ENCODE data around the gene SLC6A17.

SLC6A17 gene

GRCh38 chr1:110235181-110235833 lies 85.0 kb downstream of the SLC6A17 start:
- H3K9me3 Mint-ChIP-seq: no peaks in the 10 kb centered on the region
- H3K36me3 Mint-ChIP-seq (ENCODE audit: low read depth): no peaks in the 10 kb centered on the region
- peaks cover 19% of the 10 kb centered on the region for H3K4me1 Mint-ChIP-seq (ENCODE audit: low read depth)
- no peaks in the 10 kb centered on the region for H3K27me3 Mint-ChIP-seq
- no peak overlapping the region for H3K4me3 Mint-ChIP-seq
- H3K27ac Mint-ChIP-seq: no peak overlapping the region
- intact Hi-C loops (cut with micrococcal nuclease): no loop called here

- Mint-ChIP-seq H3K4me1 (ENCODE audit: low read depth) (peaks cover 19% of the 10 kb centered on the region), H3K4me3 (no peak overlapping the region), H3K36me3 (ENCODE audit: low read depth) (no peaks in the 10 kb centered on the region), H3K27ac (no peak overlapping the region), H3K9me3 (no peaks in the 10 kb centered on the region), H3K27me3 (peaks cover under 1% of the 10 kb centered on the region)
- intact Hi-C loops (cut with micrococcal nuclease): no loop called here
Measured at GRCh38 chr1:110235834-110236682, 85.8 kb downstream of the SLC6A17 start.

GRCh38 chr1:110237386-110238152 lies 87.3 kb downstream of the SLC6A17 start:
- Mint-ChIP-seq H3K27me3 (peaks cover 9% of the 10 kb centered on the region), H3K27ac (no peak overlapping the region), H3K4me1 (ENCODE audit: low read depth) (peaks cover 19% of the 10 kb centered on the region), H3K36me3 (ENCODE audit: low read depth) (no peaks in the 10 kb centered on the region), H3K4me3 (no peak overlapping the region), H3K9me3 (no peaks in the 10 kb centered on the region)
- intact Hi-C loops (cut with micrococcal nuclease): no loop called here

- H3K27me3 Mint-ChIP-seq: peaks cover 13% of the 10 kb centered on the region
- H3K4me3 Mint-ChIP-seq: no peak overlapping the region
- H3K36me3 Mint-ChIP-seq (ENCODE audit: low read depth): no peaks in the 10 kb centered on the region
- no peaks in the 10 kb centered on the region for H3K9me3 Mint-ChIP-seq
- no peak overlapping the region for H3K27ac Mint-ChIP-seq
- intact Hi-C loops (cut with micrococcal nuclease): no loop called here
- peaks cover 27% of the 10 kb centered on the region for H3K4me1 Mint-ChIP-seq (ENCODE audit: low read depth)
Measured at GRCh38 chr1:110239441-110240430, 89.4 kb downstream of the SLC6A17 start.

GRCh38 chr1:110240476-110241210 lies 90.3 kb downstream of the SLC6A17 start:
- Mint-ChIP-seq H3K9me3 (no peaks in the 10 kb centered on the region), H3K4me3 (no peak overlapping the region), H3K4me1 (ENCODE audit: low read depth) (peaks cover 18% of the 10 kb centered on the region), H3K36me3 (ENCODE audit: low read depth) (no peaks in the 10 kb centered on the region), H3K27me3 (peaks cover 15% of the 10 kb centered on the region), H3K27ac (no peak overlapping the region)
- intact Hi-C loops (cut with micrococcal nuclease): no loop called here

- Mint-ChIP-seq H3K9me3 (no peaks in the 10 kb centered on the region), H3K4me1 (ENCODE audit: low read depth) (peaks cover 15% of the 10 kb centered on the region), H3K27ac (no peak overlapping the region), H3K4me3 (no peak overlapping the region), H3K36me3 (ENCODE audit: low read depth) (no peaks in the 10 kb centered on the region), H3K27me3 (peaks cover 15% of the 10 kb centered on the region)
- intact Hi-C loops (cut with micrococcal nuclease): no loop called here
Measured at GRCh38 chr1:110241516-110241915, 91.2 kb downstream of the SLC6A17 start.

- Mint-ChIP-seq H3K4me1 (ENCODE audit: low read depth) (peaks cover 15% of the 10 kb centered on the region), H3K9me3 (no peaks in the 10 kb centered on the region)
- intact Hi-C loops (cut with micrococcal nuclease): no loop called here
Measured at GRCh38 chr1:110242062-110242461, 91.8 kb downstream of the SLC6A17 start.

GRCh38 chr1:110242731-110243130 lies 92.4 kb downstream of the SLC6A17 start:
- Mint-ChIP-seq H3K9me3 (no peaks in the 10 kb centered on the region), H3K4me1 (ENCODE audit: low read depth) (peaks cover 15% of the 10 kb centered on the region), H3K4me3 (no peak overlapping the region), H3K36me3 (ENCODE audit: low read depth) (no peaks in the 10 kb centered on the region), H3K27me3 (peaks cover 15% of the 10 kb centered on the region), H3K27ac (no peak overlapping the region)
- intact Hi-C loops (cut with micrococcal nuclease): no loop called here

More at GRCh38 chr1:110242062-110242461, 91.8 kb downstream of the SLC6A17 start:
- H3K36me3 Mint-ChIP-seq (ENCODE audit: low read depth): no peaks in the 10 kb centered on the region
- no peak overlapping the region for H3K27ac Mint-ChIP-seq
- peaks cover 15% of the 10 kb centered on the region for H3K27me3 Mint-ChIP-seq
- no peak overlapping the region for H3K4me3 Mint-ChIP-seq

- intact Hi-C loops (cut with micrococcal nuclease): no loop called here
- Mint-ChIP-seq H3K4me3 (no peak overlapping the region), H3K27me3 (peaks cover 15% of the 10 kb centered on the region), H3K27ac (no peak overlapping the region), H3K36me3 (ENCODE audit: low read depth) (no peaks in the 10 kb centered on the region), H3K4me1 (ENCODE audit: low read depth) (peaks cover 15% of the 10 kb centered on the region), H3K9me3 (no peaks in the 10 kb centered on the region)
Measured at GRCh38 chr1:110243146-110243545, 92.9 kb downstream of the SLC6A17 start.

GRCh38 chr1:110243574-110243973 lies 93.3 kb downstream of the SLC6A17 start:
- Mint-ChIP-seq H3K9me3 (no peaks in the 10 kb centered on the region), H3K4me3 (no peak overlapping the region), H3K4me1 (ENCODE audit: low read depth) (peaks cover 15% of the 10 kb centered on the region), H3K36me3 (ENCODE audit: low read depth) (no peaks in the 10 kb centered on the region), H3K27me3 (peaks cover 15% of the 10 kb centered on the region), H3K27ac (no peak overlapping the region)
- intact Hi-C loops (cut with micrococcal nuclease): no loop called here

- intact Hi-C loops (cut with micrococcal nuclease): no loop called here
- Mint-ChIP-seq H3K27ac (no peak overlapping the region), H3K9me3 (no peaks in the 10 kb centered on the region), H3K27me3 (peaks cover 15% of the 10 kb centered on the region), H3K4me1 (ENCODE audit: low read depth) (peaks cover 8% of the 10 kb centered on the region), H3K4me3 (no peak overlapping the region), H3K36me3 (ENCODE audit: low read depth) (no peaks in the 10 kb centered on the region)
Measured at GRCh38 chr1:110245876-110246620, 95.8 kb downstream of the SLC6A17 start.

- no peaks in the 10 kb centered on the region for H3K9me3 Mint-ChIP-seq
- no peaks in the 10 kb centered on the region for H3K36me3 Mint-ChIP-seq (ENCODE audit: low read depth)
- H3K27ac Mint-ChIP-seq: no peak overlapping the region
- peaks cover 2% of the 10 kb centered on the region for H3K4me1 Mint-ChIP-seq (ENCODE audit: low read depth)
- intact Hi-C loops (cut with micrococcal nuclease): no loop called here
- H3K27me3 Mint-ChIP-seq: peaks cover 2% of the 10 kb centered on the region
- no peak overlapping the region for H3K4me3 Mint-ChIP-seq
Measured at GRCh38 chr1:110248746-110249145, 98.5 kb downstream of the SLC6A17 start.
